SK-MEL-5 (cell line): ENCODE results near the gene BCL2L11. TPM values are rescaled to one million over a fixed set of nuclear protein-coding genes. Genes with fewer than 3 reads are reported as not detected.

ENCODE experiments used
- DNase-seq: peaks from one replicate; pipeline ENCODE4 v3.0.0-alpha.2; 2016; ENCODE audit warnings: low read depth, low spot score
- in situ Hi-C: cut with HindIII; loops from 2 replicates; pipeline ENCODE4 v1.10.0; 2016; ENCODE audit warnings: low sequenced_read_pairs, high pct_unique_total_duplicates, low pct_unique_long_range_greater_than_20kb
- total RNA-seq: library from RNA; depleted of rRNA; stranded (reverse); fragments of >200 nt; shearing (Covaris generic); gene quantifications from 2 replicates; pipeline ENCODE4 v1.2.3, GENCODE V29; 2014

Gene BCL2L11
- total RNA-seq, 1 experiment from 2014 or later: 5.4 TPM

DNA sequence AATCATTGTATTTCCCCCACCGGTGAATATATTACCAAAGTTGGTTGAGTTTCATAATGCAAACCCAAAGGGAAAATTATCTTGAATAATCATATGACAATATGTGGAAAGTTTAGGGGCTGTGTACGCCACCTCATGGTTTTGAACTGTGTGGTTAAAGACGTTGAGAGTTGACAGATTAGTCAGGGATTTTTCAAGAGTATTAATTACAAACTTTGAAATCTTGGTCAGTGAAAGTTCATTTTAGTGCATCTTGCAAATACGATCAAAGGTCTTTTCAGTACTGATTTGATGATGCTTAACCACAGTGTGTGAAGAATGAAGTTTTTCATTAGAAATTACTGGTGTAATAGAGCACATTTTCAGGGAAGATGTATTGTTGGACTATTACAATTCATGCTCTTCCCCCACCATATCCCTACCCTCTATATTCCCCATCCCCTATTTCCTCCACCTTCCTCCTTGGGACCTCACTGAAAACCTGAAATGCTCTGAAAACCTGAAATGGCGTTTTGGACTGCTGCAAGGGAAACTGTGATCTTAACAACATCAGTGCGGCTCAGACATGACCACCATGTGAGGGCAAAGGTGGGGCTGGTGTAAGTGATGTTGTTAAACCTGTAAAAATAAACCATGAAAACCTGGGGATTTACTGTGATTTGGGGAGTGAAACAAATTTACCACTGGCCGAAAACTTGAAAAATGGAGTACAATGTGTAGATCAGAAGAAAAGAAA lies 4.5 kb upstream of the BCL2L11 start:
- in situ Hi-C loops: no loop called here
- no peak for DNase-seq

DNA sequence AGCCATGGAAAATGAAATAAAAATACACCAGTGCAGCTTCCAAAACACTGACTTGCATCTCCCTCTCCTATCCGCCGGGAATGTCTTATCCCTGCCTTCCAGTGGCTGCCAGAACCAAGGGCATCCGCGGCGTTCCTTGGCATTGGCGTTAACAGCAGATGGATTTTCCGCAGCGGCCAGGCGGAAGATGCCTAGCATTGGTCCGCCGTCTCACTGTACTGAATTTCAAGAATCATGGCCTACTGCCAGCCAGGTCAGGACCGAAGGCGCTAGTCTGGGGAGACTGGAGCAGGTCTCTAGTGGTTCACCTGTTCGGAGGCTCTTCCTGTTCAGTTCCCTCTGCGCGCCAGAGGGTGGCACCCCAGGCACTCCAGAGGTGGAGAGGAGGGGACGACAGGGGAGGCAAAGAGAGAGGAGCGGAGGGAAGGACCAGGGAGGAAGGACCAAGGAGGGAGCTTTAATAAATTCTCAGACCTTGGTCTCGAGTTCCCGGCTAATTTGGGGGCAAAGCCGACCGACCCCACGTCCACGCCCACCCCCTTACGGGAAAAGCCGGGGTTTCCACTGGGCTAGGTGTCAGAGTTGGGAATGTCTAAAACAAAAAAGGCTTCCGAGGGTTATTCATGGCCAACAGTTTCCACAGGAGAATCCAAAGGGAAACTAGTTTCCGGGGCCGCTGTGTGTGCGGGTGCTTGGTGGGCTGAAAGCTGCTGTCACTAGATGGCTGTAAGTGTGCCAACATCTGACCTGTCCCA lies 3.7 kb upstream of the BCL2L11 start:
- peak; percentile 78 for DNase-seq
- in situ Hi-C loops: no loop called here

DNA sequence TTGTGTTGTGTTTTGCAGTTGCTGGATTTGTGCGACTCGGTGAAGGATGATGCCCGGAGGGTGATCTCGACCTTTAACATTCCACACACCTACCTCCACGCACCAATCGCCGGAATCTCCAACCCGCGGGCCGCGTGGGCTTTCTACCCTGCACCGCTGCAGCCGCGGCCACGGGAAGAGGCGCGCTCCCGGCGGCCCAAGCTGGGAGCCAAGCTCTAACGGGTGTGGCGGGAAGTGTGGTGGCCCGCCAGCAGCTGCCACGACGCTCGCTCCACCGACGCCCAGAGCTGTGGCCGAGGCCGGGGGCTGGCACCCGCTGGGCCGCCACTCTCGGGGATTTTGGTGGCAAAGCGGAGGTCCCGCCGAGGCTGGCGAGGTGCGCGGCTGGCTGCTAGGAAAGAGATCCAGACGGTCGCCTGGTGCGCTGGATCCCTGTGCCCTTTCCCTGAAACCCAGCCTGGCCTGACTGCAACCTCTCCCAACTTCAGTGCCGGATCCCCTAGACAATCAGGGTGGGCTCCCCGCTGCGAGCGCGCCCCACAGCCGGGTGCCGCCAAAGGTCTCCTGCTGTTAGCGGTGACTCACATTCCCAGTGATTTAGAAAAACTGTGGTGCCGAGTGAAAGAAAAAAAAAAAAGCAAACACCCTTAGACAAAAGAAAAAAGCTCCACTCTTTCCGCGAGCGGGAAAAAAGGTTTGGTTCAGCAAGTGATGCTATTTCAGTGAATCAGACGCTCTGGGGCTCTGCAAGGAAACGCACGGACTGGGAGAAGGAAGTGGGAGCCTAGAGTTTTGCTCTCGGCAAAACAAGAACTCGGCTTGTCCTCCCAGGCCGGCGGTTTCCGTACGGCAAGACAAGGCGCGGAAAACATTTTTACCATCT lies 2.9 kb upstream of the BCL2L11 start:
- in situ Hi-C loops: no loop called here
- no peak for DNase-seq

DNA sequence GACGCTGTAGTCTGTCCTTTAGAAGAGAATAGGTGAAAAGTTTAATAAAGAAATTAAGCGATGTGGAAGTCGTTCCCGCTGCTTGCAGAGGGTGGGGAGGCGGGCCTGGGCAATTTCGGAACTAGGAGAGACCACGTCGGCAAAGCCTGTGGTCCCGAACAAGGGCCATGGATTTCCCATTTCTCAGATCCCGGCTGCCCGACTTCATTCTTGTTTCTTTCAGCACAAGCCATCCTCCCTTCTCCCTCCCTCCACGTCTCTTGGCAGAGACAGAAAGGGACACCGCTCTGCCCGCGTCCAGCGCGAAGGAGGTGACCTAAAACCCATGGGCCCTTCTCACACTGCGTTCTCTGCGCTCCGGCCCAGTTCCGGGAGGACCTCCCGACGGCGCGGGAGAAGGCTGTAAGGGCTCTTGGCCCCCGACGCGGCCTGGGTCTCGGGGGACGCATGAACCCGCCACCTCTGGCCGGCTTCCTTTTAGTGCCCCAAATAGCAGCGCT lies 2.2 kb upstream of the BCL2L11 start:
- in situ Hi-C loops: no loop called here
- no peak for DNase-seq

DNA sequence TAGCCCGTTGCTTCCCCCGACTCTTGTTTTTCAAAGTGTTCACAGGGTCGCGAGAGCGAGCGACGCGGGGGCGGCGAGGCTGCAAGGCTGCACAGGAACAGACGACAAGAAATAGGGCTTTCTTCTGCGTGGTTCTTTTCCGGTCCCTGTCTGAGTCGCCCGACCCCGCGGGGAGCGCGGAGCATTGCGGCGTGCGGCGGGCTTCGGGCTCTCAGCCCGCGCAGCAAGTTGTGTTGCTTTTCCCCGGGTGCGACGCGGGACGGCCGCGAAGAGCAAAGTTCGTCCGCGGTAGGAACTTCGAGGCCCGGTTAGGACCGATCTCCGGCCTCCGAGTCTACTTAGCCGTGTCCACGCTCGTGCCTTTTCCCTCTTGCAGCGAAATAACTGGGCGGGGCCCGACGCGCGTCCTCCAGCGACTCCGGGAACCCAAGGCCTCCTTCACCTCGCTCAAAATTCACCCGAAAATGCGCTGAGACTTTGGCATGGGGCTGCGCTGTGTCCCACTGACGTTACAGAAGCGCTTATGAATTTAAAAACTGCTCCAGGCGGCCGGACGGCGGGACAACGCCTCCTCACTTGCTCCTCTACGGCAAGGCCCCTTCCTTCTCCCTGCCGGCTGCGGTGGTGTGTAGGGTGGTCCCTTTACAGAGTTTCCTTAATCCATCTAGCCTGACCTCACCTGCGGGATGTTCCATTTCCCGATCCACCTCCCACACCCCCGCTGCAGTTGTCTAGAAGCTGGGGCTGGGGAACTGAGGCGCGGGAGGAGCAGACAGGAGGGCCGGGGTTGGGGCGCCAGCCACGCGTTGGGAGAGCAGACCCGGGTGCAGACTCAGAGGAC lies 1.5 kb upstream of the BCL2L11 start:
- DNase-seq: no peak
- in situ Hi-C loops: no loop called here

DNA sequence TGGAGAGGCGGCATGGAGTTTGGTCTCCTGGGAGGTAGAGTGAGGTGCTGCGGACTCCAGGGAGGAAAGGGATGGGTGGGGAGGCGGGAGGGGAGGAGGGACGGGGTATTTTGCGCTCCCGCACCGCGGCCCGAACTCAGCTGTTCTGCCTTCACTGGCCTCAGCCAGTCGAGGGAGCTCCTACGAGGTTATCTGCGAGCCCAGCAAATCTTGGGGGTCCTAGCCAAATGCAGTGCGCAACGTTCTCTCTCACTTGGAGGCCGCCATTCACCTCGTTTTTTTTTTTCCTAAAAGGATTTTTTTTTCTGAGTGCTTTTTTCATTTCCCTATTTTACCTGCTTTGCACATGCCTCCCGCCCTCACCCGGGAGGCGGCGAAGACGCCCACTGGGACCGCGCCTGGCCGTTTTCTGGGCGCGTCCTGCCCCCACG lies 877 bp upstream of the BCL2L11 start:
- in situ Hi-C loops: no loop called here
- DNase-seq: no peak

DNA sequence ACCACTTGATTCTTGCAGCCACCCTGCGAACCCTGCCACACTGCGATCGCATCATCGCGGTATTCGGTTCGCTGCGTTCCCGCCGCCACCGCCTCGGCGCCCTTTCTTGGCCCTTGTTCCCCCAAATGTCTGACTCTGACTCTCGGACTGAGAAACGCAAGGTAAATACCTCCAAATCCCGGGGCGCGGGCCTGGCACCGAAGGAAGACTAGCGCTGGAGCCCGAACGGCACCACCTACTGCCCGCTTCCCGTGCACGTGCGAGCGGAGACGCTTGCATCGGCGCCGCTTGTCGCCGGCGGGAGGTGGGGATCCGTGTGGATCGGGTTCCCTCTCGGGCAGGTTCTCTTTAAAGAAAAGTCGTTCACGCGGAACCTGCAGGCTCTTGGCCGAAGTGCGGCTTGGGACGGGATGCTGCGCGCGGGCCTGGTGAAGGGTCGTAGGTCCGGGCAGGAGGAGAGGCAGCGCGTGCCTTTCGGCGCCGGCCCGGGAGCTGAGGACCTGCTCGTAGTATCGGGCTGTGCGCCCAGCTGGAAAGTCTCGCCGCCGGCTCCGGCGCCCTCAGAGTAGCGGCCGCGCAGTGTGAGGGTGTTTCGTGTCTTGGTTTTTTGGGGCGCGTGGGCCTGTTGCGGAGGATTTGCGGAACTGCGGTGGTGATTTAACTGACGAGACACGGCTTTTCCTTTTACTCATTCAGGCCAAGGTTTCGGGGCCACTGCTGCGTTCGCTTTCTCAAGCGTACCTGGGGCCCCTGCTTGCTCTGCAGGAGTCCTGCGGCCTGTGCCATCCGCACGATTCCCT lies 514 bp downstream of the BCL2L11 start:
- DNase-seq: peak; percentile 16
- in situ Hi-C loops: no loop called here

DNA sequence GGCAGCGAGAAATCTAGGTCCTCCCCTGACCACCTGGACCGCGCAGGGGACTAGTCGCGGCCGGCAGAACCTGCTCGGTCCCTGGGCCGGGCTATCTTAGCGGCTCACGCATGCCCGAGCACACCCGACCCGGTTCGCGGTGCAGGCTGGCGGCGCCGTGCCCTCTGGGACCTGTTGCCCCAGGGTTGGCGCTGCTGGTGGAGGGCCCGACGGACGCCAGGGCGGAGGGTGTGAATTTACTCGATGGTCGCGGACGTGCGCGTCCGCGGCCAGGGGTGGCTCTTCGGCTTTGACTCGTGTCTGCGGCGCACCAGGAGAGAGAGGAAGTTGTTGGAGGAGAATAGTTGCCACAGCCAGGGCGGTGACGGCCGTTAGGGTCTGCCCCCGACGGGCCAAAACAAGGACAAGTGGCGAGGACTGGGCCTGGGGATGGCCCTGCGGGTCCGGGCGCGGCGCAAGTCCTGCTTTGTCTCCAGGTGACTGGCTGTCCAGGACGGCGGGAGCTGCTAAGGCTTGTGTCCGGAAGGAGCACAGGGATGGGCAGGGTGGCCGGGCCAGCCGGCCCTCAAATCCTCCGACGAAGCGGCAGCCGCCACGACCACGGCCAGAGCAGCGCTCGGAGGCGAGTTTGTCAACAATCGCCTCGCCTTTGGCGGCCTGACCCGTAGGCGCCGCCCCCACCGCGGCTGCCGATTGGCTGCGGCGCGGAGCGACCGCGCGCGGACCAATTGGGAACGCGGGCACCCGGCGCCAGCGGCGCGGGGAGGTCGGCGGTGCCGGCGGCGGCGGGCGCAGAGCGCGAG lies 1.3 kb downstream of the BCL2L11 start:
- DNase-seq: peak; percentile 82
- in situ Hi-C loops: no loop called here

DNA sequence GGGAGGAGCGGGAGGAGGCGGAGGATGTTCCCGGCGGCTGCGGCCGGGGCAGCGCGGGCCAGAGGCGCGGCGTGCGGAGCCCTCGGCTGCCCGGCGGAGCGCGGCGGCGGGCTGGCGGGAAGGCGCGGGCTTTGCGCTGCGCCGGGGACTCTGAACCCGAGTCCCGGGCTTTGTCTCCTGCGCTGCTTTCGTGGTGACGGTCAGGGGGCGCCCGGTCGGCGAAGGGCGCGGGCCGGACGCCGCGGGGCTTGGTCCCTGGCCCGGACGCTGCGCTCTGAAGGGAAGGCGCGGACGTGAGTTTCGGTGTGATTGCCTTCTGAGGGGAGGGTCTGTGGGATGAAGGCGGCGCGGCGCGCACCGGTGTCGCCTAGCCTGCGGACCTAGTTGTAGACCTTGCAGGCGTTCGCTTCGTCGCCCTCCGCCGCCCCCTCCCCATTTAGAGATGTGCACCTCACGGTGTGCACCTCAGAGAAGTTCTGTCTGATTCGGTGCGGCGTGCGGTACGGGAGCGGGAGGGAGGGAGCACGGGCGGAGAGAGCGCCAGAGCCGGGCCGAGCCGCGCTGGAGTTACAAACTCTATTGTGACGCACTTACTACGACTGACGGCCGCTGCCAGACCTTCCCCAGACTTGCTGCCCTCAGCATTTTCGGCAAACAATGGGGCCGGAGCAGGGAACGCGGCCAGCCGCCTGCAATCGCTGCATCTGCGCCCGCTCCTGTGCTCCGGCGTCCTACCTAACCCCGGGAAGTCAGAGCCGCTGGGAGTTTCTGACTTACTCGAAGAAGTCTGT lies 2.1 kb downstream of the BCL2L11 start:
- peak; percentile 73 for DNase-seq
- in situ Hi-C loops: no loop called here

DNA sequence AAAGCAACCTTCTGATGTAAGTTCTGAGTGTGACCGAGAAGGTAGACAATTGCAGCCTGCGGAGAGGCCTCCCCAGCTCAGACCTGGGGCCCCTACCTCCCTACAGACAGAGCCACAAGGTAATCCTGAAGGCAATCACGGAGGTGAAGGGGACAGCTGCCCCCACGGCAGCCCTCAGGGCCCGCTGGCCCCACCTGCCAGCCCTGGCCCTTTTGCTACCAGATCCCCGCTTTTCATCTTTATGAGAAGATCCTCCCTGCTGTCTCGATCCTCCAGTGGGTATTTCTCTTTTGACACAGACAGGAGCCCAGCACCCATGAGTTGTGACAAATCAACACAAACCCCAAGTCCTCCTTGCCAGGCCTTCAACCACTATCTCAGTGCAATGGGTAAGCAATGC lies 3.0 kb downstream of the BCL2L11 start:
- DNase-seq: no peak
- in situ Hi-C loops: no loop called here

DNA sequence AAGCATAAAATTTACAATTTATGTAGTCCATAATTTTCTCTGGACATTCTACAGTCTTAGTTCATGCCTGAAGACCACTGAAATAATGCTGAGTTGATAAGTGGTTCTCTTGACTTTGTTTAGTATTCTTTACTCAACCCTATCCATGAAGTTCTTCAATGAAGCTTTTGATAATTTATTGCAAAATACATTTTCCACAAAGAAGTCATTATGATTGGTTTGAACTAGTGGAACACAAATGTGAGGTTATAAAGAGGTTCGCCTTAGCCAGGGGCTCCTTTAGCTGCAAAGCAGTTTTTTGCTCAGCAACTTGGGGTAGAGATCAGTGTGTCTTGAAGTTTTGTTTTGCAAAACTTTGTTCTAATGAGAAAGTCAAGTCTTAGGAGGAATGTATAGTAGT lies 5.9 kb downstream of the BCL2L11 start:
- DNase-seq: peak; percentile 87
- in situ Hi-C loops: no loop called here

DNA sequence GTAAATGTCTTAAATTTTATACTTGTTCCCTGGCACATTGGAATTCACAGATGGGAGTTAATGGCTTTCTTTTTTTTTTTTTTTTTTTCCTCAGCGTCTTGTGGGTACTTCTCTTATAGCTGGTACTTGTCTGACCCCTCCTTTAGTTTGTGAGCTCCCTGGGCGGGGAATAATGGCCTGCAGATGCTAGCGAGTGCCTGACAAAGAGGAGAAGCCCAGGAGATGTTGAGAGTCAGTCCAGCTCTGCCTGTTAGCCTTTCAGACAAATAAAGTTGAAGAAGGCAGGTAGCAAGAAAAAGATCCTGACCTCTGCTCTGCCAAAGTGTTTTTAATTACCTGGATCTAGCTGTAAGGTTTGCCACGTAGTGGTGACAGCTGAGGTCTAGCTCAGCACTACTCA lies 6.6 kb downstream of the BCL2L11 start:
- in situ Hi-C loops: no loop called here
- no peak for DNase-seq

DNA sequence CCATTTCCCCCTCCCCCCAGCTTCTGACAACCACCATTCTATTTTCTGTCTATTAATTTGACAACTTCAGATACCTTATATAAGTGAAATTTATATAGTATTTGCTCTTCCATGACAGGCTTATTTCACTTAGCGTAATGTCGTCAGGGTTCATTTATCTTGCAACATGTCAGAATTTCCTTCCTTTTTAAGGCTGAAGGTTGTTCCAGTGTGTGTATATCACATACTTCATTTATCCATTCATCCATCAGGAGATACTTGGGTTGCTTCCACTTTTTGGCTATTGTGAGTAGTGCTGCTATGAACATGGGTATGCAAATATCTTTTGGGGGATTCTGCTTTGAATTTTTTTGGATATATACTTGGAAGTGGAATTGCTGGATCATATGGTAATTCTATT lies 7.4 kb downstream of the BCL2L11 start:
- in situ Hi-C loops: no loop called here
- no peak for DNase-seq

DNA sequence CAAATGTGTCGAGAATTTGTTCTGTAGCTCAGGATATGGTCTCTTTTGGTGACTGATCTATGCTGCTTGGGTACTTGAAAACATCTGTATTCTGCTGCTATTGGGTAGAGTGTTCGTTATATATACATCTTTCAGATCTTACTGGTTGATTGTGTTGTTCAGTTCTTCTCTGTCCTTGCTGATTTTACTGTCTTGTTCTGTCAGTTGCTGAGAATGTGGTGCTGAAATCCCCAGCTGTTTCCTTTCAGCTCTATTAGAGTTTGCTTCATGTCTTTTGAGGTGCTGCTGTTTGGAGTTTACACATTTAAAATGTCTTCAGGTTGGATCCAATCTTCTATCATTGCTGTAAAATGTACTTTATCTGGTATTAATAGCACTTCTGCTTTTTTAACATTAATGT lies 12.9 kb downstream of the BCL2L11 start:
- in situ Hi-C loops: no loop called here
- no peak for DNase-seq

DNA sequence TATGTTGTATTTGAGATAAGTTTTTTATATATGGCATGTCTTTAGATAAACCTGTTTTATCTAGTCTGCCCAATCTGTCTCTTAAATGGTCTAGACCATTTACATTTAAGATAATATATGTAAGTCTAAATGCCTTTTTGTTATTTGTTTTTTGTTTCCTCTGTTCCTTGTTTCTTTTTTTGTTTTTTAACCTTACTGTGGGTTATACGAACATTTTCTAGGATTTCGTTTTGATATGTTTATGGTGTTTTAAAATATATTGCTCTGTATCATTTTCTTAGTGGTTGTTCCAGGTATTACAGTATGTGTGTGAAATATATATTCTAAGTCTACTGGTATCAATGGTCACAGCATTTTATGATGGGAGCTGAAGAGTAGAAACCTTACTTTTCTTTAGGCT lies 13.3 kb downstream of the BCL2L11 start:
- no peak for DNase-seq
- in situ Hi-C loops: no loop called here
